Gastrocnemius medialis (tissue), 4 donors: ENCODE results near the gene HELZ2.

Source experiments
- POLR2A ChIP-seq, 2 donors: fragments of 450-650 bp; IDR thresholded peaks; one replicate each; pipeline ENCODE4 v1.6.1; 2017; ENCODE audit warnings: antibody characterized with exemption in 2 of 2, mild to moderate bottlenecking in 2 of 2, moderate library complexity in 2 of 2
- TF ChIP-seq, protein P1 (sequence below), 5 experiments: fragments of 450-650 bp in 3 of 5; fragments of 200-600 bp in 2 of 5; sonication (generic) in 2 of 5; IDR thresholded peaks in 4 of 5; conservative IDR thresholded peaks in 1 of 5; 1 replicate in 4 of 5; 2 replicates in 1 of 5; pipeline ENCODE4 v1.5.1; 2016 to 2019; ENCODE audit warnings: antibody characterized with exemption in 5 of 5, mild to moderate bottlenecking in 3 of 5, moderate library complexity in 3 of 5

GRCh38 chr20:63546256-63546955, 27.6 kb downstream of the HELZ2 start:
- TF ChIP-seq, protein P1, sequence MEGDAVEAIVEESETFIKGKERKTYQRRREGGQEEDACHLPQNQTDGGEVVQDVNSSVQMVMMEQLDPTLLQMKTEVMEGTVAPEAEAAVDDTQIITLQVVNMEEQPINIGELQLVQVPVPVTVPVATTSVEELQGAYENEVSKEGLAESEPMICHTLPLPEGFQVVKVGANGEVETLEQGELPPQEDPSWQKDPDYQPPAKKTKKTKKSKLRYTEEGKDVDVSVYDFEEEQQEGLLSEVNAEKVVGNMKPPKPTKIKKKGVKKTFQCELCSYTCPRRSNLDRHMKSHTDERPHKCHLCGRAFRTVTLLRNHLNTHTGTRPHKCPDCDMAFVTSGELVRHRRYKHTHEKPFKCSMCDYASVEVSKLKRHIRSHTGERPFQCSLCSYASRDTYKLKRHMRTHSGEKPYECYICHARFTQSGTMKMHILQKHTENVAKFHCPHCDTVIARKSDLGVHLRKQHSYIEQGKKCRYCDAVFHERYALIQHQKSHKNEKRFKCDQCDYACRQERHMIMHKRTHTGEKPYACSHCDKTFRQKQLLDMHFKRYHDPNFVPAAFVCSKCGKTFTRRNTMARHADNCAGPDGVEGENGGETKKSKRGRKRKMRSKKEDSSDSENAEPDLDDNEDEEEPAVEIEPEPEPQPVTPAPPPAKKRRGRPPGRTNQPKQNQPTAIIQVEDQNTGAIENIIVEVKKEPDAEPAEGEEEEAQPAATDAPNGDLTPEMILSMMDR (IDR thresholded peaks at IDR 0.05 in 4 of 5, conservative IDR thresholded peaks at IDR 0.05 in 1 of 5): no peak
- no peak for TF ChIP-seq POLR2A (IDR thresholded peaks at IDR 0.05)
